Vagina (tissue), 2 donors: ENCODE measurements around the gene RABGAP1L. TPM values are rescaled to one million over a fixed set of nuclear protein-coding genes. Genes with fewer than 3 reads are reported as not detected.

Experiments
- DNase-seq, 2 donors: peaks; one replicate each; pipeline ENCODE4 v3.0.0-alpha.2; 2017; ENCODE audit errors: extremely low spot score in 2 of 2
- H3K27ac ChIP-seq: fragments of 200-600 bp; sonication (generic); one replicate; pipeline ENCODE4 v1.5.1; 2019
- H3K27me3 ChIP-seq: fragments of 200-600 bp; sonication (generic); one replicate; pipeline ENCODE4 v1.5.1; 2019
- H3K36me3 ChIP-seq, 2 donors: fragments of 200-600 bp; sonication (generic); one replicate each; pipeline ENCODE4 v1.5.1; 2017 to 2019
- H3K4me1 ChIP-seq: fragments of 200-600 bp; sonication (generic); one replicate; pipeline ENCODE4 v1.5.1; 2019
- H3K4me3 ChIP-seq, 2 donors: fragments of 200-600 bp; sonication (generic); 1 replicate in 1 of 2; 2 replicates in 1 of 2; pipeline ENCODE4 v1.5.1; 2016 to 2019
- H3K9me3 ChIP-seq: fragments of 200-600 bp; sonication (generic); one replicate; pipeline ENCODE4 v1.5.1; 2019
- POLR2A ChIP-seq, 2 donors: fragments of 450-650 bp; IDR thresholded peaks; one replicate each; pipeline ENCODE4 v1.6.1; 2017; ENCODE audit warnings: antibody characterized with exemption in 2 of 2, mild to moderate bottlenecking in 2 of 2, moderate library complexity in 2 of 2
- POLR2AphosphoS5 ChIP-seq, 2 donors: sonication (generic); formaldehyde crosslinking; IDR thresholded peaks; one replicate each; pipeline ENCODE4 v1.9.0; 2017; ENCODE audit warnings: antibody characterized with exemption in 2 of 2, mild to moderate bottlenecking in 2 of 2, low read depth in 1 of 2; ENCODE audit not compliant: insufficient read depth in 1 of 2
- intact Hi-C: fragments of 100-400 bp; cut with DNase I; formaldehyde crosslinking; loops from one replicate; pipeline ENCODE4 v1.15.1; 2023
- total RNA-seq: library from RNA; depleted of rRNA; stranded (reverse); fragments of >200 nt; gene quantifications from one replicate; pipeline ENCODE4 v1.2.3, GENCODE V29; 2016
- TF ChIP-seq, protein P1 (sequence below), 3 experiments: fragments of 450-650 bp in 2 of 3; fragments of 200-600 bp in 1 of 3; sonication (generic) in 1 of 3; IDR thresholded peaks; one replicate each; pipeline ENCODE4 v1.5.1; 2017 to 2019; ENCODE audit warnings: antibody characterized with exemption in 3 of 3, mild to moderate bottlenecking in 2 of 3, moderate library complexity in 2 of 3

RABGAP1L gene
- total RNA-seq, 1 donor from 2014 or later: 40.0 TPM

DNA sequence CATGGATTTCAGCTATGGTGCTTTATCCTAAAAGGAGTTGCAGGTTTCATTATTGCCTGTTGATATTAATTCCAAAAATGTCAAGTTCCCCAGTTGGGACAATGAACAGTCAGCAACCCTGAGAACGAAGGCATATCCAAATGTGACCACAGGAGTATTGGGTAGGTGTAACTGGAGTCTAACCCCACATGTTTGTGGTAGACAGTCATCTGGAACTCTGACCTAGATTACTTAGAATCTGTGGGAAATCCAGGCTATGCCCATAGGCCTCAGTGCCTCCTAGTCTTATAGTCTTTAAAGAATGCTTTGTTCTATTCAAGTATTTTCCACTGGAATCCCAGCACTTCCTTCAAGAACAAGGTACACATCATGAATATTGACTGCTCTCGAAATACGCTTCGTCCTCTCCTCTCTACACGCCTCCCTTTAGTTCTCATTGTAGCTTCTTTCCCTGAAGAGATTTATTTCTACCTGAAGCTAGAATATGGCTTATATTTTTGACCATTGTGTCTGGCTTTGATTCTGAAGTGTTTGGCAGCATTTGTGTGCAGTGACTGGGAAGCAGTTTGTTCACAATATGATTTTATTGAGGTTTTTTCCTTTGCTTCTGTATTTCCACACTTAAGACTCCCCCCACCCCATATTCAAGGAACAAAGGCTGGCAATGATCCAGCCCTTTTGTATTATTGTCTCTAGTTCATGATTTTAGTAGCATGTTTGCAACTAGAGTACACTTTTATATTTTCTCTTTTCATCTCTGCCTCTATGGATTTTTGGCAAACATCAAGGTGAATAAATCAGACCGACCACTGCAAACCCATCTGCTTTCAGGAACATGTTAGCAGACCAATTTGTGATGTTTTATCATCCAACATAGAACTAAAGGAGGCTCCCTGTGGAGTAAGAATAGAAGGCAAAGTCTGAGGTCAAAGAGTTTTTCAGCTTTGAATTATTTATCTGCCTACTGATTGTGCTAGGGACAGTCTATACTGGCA, 467.0 kb downstream of the RABGAP1L start:
- Histone ChIP-seq H3K36me3 (no peaks in the 10 kb centered on the region), H3K4me1 (no peaks in the 10 kb centered on the region), H3K27me3 (no peaks in the 10 kb centered on the region), H3K9me3 (no peaks in the 10 kb centered on the region), H3K27ac (no peak overlapping the region), H3K4me3 (no peak overlapping the region)
- intact Hi-C loops: no loop called here
- TF ChIP-seq, protein P1, sequence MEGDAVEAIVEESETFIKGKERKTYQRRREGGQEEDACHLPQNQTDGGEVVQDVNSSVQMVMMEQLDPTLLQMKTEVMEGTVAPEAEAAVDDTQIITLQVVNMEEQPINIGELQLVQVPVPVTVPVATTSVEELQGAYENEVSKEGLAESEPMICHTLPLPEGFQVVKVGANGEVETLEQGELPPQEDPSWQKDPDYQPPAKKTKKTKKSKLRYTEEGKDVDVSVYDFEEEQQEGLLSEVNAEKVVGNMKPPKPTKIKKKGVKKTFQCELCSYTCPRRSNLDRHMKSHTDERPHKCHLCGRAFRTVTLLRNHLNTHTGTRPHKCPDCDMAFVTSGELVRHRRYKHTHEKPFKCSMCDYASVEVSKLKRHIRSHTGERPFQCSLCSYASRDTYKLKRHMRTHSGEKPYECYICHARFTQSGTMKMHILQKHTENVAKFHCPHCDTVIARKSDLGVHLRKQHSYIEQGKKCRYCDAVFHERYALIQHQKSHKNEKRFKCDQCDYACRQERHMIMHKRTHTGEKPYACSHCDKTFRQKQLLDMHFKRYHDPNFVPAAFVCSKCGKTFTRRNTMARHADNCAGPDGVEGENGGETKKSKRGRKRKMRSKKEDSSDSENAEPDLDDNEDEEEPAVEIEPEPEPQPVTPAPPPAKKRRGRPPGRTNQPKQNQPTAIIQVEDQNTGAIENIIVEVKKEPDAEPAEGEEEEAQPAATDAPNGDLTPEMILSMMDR (IDR thresholded peaks at IDR 0.05): no peak
- TF ChIP-seq POLR2A (IDR thresholded peaks at IDR 0.05) (no peak), POLR2AphosphoS5 (IDR thresholded peaks at IDR 0.05; ENCODE audit: insufficient read depth in 1 of 2, low read depth in 1 of 2) (no peak)
- no peak for DNase-seq

DNA sequence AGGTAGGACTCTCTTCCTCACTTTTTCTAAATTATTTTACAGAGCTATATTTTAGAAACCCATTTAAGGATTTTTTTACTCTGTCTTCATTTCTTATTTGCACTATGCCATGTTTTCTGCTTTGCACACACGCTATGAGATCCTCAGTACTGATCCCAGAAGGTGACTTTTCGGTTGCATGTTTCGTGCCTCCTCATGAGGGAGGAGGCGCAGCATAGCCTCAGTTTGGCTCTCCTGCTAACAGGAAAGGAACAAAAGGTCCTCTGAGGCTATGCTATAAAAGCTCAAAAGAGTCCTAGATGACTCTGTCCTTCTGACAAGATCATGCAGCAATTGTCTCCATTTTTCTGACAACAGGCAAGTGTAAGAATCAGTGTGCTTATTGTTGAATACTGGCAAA, 478.2 kb downstream of the RABGAP1L start:
- no peak overlapping the region for H3K27ac ChIP-seq
- TF ChIP-seq, protein P1 (IDR thresholded peaks at IDR 0.05): no peak
- TF ChIP-seq POLR2AphosphoS5 (IDR thresholded peaks at IDR 0.05; ENCODE audit: insufficient read depth in 1 of 2, low read depth in 1 of 2) (no peak), POLR2A (IDR thresholded peaks at IDR 0.05) (no peak)
- intact Hi-C loops: no loop called here

DNA sequence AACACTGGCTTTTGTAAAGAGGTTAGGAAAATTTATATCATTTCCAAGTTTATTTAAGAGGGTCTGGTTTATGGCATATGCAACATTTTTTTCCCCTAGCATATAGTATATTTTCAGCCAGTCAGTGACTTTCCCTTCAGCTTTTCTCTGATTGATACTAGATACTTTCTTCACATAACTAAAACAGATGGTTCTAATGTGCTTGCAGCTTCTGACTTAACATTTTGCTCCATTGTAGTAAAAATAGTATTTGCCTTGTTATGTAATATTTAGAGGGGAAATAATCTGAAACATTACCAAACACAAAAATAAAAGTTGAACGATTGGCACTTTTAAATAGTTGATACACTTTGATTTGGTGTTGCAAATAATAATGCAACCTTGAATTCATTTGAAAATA, 480.1 kb downstream of the RABGAP1L start:
- Histone ChIP-seq H3K9me3 (no peaks in the 10 kb centered on the region), H3K36me3 (peaks cover 0 to 5% of the 10 kb centered on the region in 2 donors), H3K4me1 (no peaks in the 10 kb centered on the region), H3K4me3 (no peak overlapping the region), H3K27me3 (no peaks in the 10 kb centered on the region), H3K27ac (no peak overlapping the region)
- intact Hi-C loops: no loop called here
- TF ChIP-seq, protein P1 (IDR thresholded peaks at IDR 0.05): no peak
- TF ChIP-seq POLR2A (IDR thresholded peaks at IDR 0.05): no peak
- no peak for TF ChIP-seq POLR2AphosphoS5 (IDR thresholded peaks at IDR 0.05; ENCODE audit: insufficient read depth in 1 of 2, low read depth in 1 of 2)
- no peak for DNase-seq

More for the DNA sequence above, 478.2 kb downstream of the RABGAP1L start:
- H3K27me3 ChIP-seq: no peaks in the 10 kb centered on the region
- H3K4me1 ChIP-seq: no peaks in the 10 kb centered on the region
- no peaks in the 10 kb centered on the region for H3K9me3 ChIP-seq
- no peak for DNase-seq
- H3K4me3 ChIP-seq: no peak overlapping the region
- peaks cover 0 to 5% of the 10 kb centered on the region in 2 donors for H3K36me3 ChIP-seq

DNA sequence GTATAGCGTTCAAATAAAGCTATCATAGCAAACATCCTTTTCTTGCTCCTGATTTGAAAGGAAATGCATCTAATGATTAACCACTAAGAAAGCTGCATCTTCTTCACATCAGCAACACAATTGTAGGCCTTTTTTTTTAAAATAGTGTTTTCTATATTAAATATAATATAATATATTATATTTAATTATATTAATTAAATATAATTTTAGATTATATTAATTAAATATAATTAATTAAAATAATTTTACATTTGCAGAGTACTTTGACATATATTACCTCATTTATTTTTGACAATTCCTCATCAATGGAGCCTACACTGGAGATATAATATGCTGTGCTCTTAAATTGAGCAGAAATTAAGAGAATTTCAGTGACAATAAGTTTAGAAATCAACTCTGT, 481.5 kb downstream of the RABGAP1L start:
- intact Hi-C loops: no loop called here
- Histone ChIP-seq H3K4me3 (no peak overlapping the region), H3K27me3 (no peaks in the 10 kb centered on the region), H3K9me3 (no peaks in the 10 kb centered on the region), H3K27ac (no peak overlapping the region), H3K4me1 (no peaks in the 10 kb centered on the region), H3K36me3 (peaks cover 0 to 5% of the 10 kb centered on the region in 2 donors)
- TF ChIP-seq POLR2AphosphoS5 (IDR thresholded peaks at IDR 0.05; ENCODE audit: insufficient read depth in 1 of 2, low read depth in 1 of 2) (no peak), POLR2A (IDR thresholded peaks at IDR 0.05) (no peak)
- TF ChIP-seq, protein P1 (IDR thresholded peaks at IDR 0.05): no peak
- no peak for DNase-seq

DNA sequence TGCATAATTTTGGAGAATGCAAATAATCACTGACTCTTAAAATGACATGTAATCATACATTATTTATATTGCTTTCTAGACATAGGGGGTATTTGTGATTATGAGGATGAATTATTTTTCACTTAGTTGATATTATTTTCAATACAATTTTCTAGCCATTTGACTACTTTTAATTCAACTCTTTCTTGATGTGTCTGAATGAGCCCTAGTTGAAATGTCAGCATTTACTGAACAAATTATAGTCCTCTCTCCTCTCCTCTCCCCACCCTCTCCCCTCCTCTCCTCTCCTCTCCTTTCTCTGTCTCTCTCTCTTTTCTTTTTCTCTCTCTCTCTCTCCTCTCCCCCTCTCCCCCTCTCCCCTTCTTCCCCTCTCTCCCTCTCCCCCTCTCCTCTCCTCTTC, 483.1 kb downstream of the RABGAP1L start:
- Histone ChIP-seq H3K4me1 (no peaks in the 10 kb centered on the region), H3K27me3 (no peaks in the 10 kb centered on the region), H3K27ac (no peak overlapping the region), H3K9me3 (no peaks in the 10 kb centered on the region), H3K36me3 (peaks cover 0 to 3% of the 10 kb centered on the region in 2 donors), H3K4me3 (no peak overlapping the region)
- intact Hi-C loops: no loop called here
- TF ChIP-seq POLR2A (IDR thresholded peaks at IDR 0.05) (no peak), POLR2AphosphoS5 (IDR thresholded peaks at IDR 0.05; ENCODE audit: insufficient read depth in 1 of 2, low read depth in 1 of 2) (no peak)
- TF ChIP-seq, protein P1 (IDR thresholded peaks at IDR 0.05): no peak
- DNase-seq: no peak
